ENCODE data around the gene COL13A1.

Gene COL13A1

DNA sequence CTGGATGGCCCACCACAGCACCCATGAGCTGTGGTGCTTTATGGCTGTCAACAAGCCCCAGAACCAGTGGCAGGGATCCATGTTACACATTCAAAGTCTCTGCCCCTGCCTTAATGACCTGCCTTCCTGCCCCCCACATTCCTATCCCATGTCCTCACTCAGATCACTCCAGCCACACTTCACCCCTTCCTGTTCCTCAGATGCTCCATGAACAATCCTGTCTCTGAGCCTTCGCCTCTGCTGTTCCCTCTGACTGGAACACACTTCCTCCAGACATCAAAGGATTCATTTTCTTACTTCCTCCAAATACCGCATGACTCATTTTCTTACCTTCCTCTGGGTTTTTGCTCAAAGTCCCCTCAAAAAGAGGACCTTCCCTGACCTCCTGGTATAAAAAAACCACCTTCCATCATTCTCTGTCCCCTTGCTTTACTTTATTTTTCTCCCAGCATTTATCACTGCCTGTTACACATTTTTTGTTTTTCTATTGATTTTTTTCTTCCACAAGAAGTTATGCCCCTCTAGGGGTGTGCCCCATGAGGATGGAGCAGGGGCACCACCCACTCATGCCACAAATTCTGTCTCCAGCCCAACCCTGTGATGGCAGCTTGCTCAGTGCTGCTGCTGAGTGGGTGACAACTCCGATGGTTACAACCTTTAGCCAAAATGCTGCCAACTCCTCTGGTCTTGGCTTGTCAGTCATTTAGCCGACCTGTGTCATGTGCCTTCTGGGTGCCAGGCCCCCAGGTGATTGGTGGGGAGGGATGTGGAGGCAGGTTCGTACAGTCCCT is 18.2 kb downstream of the COL13A1 start:
- no peaks in the 10 kb centered on the region for H3K36me3 ChIP-seq (ENCODE audit: control insufficient read depth in 2 of 2, insufficient read depth in 2 of 2, low read length in 2 of 2)
- H3K27ac ChIP-seq (ENCODE audit: low read length): no peak overlapping the region
- H3K9me3 ChIP-seq (ENCODE audit: control insufficient read depth in 2 of 2, low read length in 2 of 2): peaks cover 3 to 4% of the 10 kb centered on the region in 2 donors
- no peaks in the 10 kb centered on the region for H3K4me1 ChIP-seq (ENCODE audit: control insufficient read depth, insufficient read depth, low read length)
- H3K27me3 ChIP-seq (ENCODE audit: control insufficient read depth in 1 of 2, insufficient read depth in 2 of 2, low read length in 2 of 2): no peaks in the 10 kb centered on the region
- no peak overlapping the region for H3K4me3 ChIP-seq (ENCODE audit: low read length in 2 of 2)
- H3K9ac ChIP-seq (ENCODE audit: low read length in 2 of 2): no peak overlapping the region

GRCh38 chr10:69820817-69821216 is 19.1 kb downstream of the COL13A1 start:
- H3K4me3 ChIP-seq (ENCODE audit: low read length in 2 of 2): no peak overlapping the region
- H3K27ac ChIP-seq (ENCODE audit: low read length): no peak overlapping the region
- peaks cover 3 to 4% of the 10 kb centered on the region in 2 donors for H3K9me3 ChIP-seq (ENCODE audit: control insufficient read depth in 2 of 2, low read length in 2 of 2)
- H3K4me1 ChIP-seq (ENCODE audit: control insufficient read depth, insufficient read depth, low read length): no peaks in the 10 kb centered on the region
- H3K9ac ChIP-seq (ENCODE audit: low read length in 2 of 2): no peak overlapping the region
- H3K27me3 ChIP-seq (ENCODE audit: control insufficient read depth in 1 of 2, insufficient read depth in 2 of 2, low read length in 2 of 2): no peaks in the 10 kb centered on the region
- no peaks in the 10 kb centered on the region for H3K36me3 ChIP-seq (ENCODE audit: control insufficient read depth in 2 of 2, insufficient read depth in 2 of 2, low read length in 2 of 2)

DNA sequence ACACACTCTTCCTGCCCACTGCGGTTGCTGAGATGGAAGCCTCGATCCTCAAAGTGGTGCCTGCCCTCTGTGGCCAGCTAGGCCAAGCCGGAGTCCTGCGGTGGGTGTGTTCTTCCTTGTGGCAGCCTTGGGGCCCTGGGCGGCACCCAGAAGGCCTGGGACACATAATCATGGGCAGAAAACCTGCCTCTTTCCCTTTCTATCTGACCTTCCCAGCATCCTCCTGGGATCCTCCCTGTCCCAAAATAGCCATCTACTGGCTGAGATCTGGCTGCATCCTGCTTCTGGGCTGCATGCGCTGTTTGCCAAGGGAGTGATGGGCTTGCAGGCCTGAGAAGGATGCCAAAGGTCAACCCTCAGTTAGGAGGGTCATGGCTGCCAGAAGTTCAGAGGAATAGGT is 23.9 kb downstream of the COL13A1 start:
- no peak overlapping the region for H3K4me3 ChIP-seq (ENCODE audit: low read length in 2 of 2)
- H3K36me3 ChIP-seq (ENCODE audit: control insufficient read depth in 2 of 2, insufficient read depth in 2 of 2, low read length in 2 of 2): no peaks in the 10 kb centered on the region
- H3K9ac ChIP-seq (ENCODE audit: low read length in 2 of 2): no peak overlapping the region
- no peaks in the 10 kb centered on the region for H3K4me1 ChIP-seq (ENCODE audit: control insufficient read depth, insufficient read depth, low read length)
- peaks cover 0 to 2% of the 10 kb centered on the region in 2 donors for H3K27me3 ChIP-seq (ENCODE audit: control insufficient read depth in 1 of 2, insufficient read depth in 2 of 2, low read length in 2 of 2)
- H3K27ac ChIP-seq (ENCODE audit: low read length): no peak overlapping the region
- no peaks in the 10 kb centered on the region for H3K9me3 ChIP-seq (ENCODE audit: control insufficient read depth in 2 of 2, low read length in 2 of 2)

DNA sequence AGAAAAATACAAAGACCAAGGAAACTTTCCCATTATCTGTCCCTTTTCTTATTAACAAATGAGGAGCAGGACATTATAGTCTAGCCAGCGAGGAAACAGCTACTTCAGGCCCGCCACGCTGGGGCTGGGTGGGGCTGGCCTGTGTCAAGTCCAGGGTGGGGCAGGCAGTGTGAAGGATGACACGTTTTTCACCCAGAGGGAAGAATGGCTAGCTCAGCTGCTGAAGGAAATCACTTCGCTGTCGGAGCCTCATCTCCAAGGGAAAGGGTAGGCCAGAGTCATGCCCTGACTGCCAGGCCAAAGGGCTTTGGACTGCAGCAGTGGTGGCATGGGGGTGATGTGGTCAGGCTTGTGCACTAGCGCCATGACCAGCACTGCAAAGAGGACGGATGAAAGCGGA is 24.4 kb downstream of the COL13A1 start:
- Histone ChIP-seq H3K27ac (ENCODE audit: low read length) (no peak overlapping the region), H3K9ac (ENCODE audit: low read length in 2 of 2) (no peak overlapping the region), H3K36me3 (ENCODE audit: control insufficient read depth in 2 of 2, insufficient read depth in 2 of 2, low read length in 2 of 2) (no peaks in the 10 kb centered on the region), H3K9me3 (ENCODE audit: control insufficient read depth in 2 of 2, low read length in 2 of 2) (no peaks in the 10 kb centered on the region), H3K4me1 (ENCODE audit: control insufficient read depth, insufficient read depth, low read length) (no peaks in the 10 kb centered on the region), H3K4me3 (ENCODE audit: low read length in 2 of 2) (no peak overlapping the region), H3K27me3 (ENCODE audit: control insufficient read depth in 1 of 2, insufficient read depth in 2 of 2, low read length in 2 of 2) (peaks cover 0 to 2% of the 10 kb centered on the region in 2 donors)

DNA sequence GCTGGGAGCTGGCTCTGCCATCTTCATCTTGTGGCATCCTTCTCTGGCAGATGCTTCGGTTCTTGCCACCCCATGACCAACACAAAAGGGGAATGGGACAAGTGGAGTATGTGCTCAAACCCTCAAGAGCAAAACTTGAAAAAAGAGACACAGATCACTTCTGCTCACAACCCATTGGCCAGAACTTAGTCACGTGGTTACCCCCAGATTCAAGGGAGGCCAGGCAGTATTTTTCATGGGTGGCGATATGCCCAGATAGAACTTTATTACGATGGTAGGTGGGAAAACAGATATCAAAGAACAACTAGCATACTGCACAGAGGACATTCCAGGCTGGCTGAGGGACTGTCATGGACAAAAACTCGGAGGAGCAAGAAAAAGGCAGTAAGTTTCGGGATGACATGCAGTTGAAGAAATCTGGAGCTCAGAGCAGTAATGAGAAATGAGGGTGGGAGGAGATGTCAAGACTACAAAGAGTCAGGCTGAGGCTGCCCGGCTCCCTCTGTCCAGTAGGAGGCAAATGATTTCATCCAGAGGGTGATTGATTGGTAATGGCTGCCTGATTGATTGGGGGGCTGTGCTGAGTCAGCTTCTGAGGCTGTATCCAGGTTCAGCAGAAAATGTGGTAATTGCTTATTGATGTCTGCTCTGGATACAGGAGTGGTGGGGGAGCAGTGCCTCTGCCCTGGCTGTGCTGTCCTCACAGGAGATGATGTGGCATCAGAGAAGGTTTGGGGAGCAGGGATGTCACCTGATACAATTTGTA is 25.3 kb downstream of the COL13A1 start:
- no peaks in the 10 kb centered on the region for H3K36me3 ChIP-seq (ENCODE audit: control insufficient read depth in 2 of 2, insufficient read depth in 2 of 2, low read length in 2 of 2)
- peaks cover 0 to 2% of the 10 kb centered on the region in 2 donors for H3K27me3 ChIP-seq (ENCODE audit: control insufficient read depth in 1 of 2, insufficient read depth in 2 of 2, low read length in 2 of 2)
- no peaks in the 10 kb centered on the region for H3K4me1 ChIP-seq (ENCODE audit: control insufficient read depth, insufficient read depth, low read length)
- H3K9me3 ChIP-seq (ENCODE audit: control insufficient read depth in 2 of 2, low read length in 2 of 2): no peaks in the 10 kb centered on the region
- no peak overlapping the region for H3K27ac ChIP-seq (ENCODE audit: low read length)
- H3K9ac ChIP-seq (ENCODE audit: low read length in 2 of 2): no peak overlapping the region
- H3K4me3 ChIP-seq (ENCODE audit: low read length in 2 of 2): no peak overlapping the region

- Histone ChIP-seq H3K4me3 (ENCODE audit: low read length in 2 of 2) (no peak overlapping the region), H3K9me3 (ENCODE audit: control insufficient read depth in 2 of 2, low read length in 2 of 2) (no peaks in the 10 kb centered on the region), H3K27ac (ENCODE audit: low read length) (no peak overlapping the region), H3K9ac (ENCODE audit: low read length in 2 of 2) (no peak overlapping the region), H3K36me3 (ENCODE audit: control insufficient read depth in 2 of 2, insufficient read depth in 2 of 2, low read length in 2 of 2) (no peaks in the 10 kb centered on the region), H3K4me1 (ENCODE audit: control insufficient read depth, insufficient read depth, low read length) (no peaks in the 10 kb centered on the region), H3K27me3 (ENCODE audit: control insufficient read depth in 1 of 2, insufficient read depth in 2 of 2, low read length in 2 of 2) (peaks cover 2 to 3% of the 10 kb centered on the region in 2 donors)
These were observed 26.6 kb downstream of the COL13A1 start for GRCh38 chr10:69828144-69828870.

- H3K9ac ChIP-seq (ENCODE audit: low read length in 2 of 2): no peak overlapping the region
- no peaks in the 10 kb centered on the region for H3K9me3 ChIP-seq (ENCODE audit: control insufficient read depth in 2 of 2, low read length in 2 of 2)
- H3K27ac ChIP-seq (ENCODE audit: low read length): no peak overlapping the region
- peaks cover 2 to 3% of the 10 kb centered on the region in 2 donors for H3K27me3 ChIP-seq (ENCODE audit: control insufficient read depth in 1 of 2, insufficient read depth in 2 of 2, low read length in 2 of 2)
- no peaks in the 10 kb centered on the region for H3K4me1 ChIP-seq (ENCODE audit: control insufficient read depth, insufficient read depth, low read length)
- no peak overlapping the region for H3K4me3 ChIP-seq (ENCODE audit: low read length in 2 of 2)
- H3K36me3 ChIP-seq (ENCODE audit: control insufficient read depth in 2 of 2, insufficient read depth in 2 of 2, low read length in 2 of 2): no peaks in the 10 kb centered on the region
These were observed 28.1 kb downstream of the COL13A1 start for GRCh38 chr10:69829775-69830174.

GRCh38 chr10:69831231-69831855 is 29.6 kb downstream of the COL13A1 start:
- H3K27ac ChIP-seq (ENCODE audit: low read length): no peak overlapping the region

DNA sequence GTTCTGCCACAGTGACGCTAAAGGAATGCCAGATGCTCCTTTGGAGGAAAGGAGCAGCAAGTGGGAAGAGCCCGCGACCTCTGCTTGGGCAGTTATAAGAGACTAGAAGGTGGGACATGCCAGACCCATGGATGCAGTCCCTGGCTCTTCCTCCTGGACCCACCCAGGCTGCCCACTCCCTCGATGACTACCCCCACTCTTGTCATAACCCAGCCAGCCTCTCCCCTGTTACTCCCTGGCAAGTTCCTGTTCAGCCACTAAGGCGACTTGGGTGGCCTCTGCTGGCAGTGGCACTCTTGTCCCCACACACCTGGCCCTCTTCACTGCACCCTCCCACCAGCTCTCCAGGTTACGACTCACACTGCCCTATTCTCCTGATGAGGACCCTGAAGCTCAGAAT is 33.5 kb downstream of the COL13A1 start:
- Histone ChIP-seq H3K9ac (ENCODE audit: low read length in 2 of 2) (no peak overlapping the region), H3K4me3 (ENCODE audit: low read length in 2 of 2) (no peak overlapping the region), H3K9me3 (ENCODE audit: control insufficient read depth in 2 of 2, low read length in 2 of 2) (no peaks in the 10 kb centered on the region), H3K27me3 (ENCODE audit: control insufficient read depth in 1 of 2, insufficient read depth in 2 of 2, low read length in 2 of 2) (peaks cover 0 to 3% of the 10 kb centered on the region in 2 donors), H3K36me3 (ENCODE audit: control insufficient read depth in 2 of 2, insufficient read depth in 2 of 2, low read length in 2 of 2) (no peaks in the 10 kb centered on the region), H3K4me1 (ENCODE audit: control insufficient read depth, insufficient read depth, low read length) (peaks cover 9% of the 10 kb centered on the region), H3K27ac (ENCODE audit: low read length) (no peak overlapping the region)

More at GRCh38 chr10:69831231-69831855, 29.6 kb downstream of the COL13A1 start:
- peaks cover under 1 to 3% of the 10 kb centered on the region in 2 donors for H3K27me3 ChIP-seq (ENCODE audit: control insufficient read depth in 1 of 2, insufficient read depth in 2 of 2, low read length in 2 of 2)
- H3K9ac ChIP-seq (ENCODE audit: low read length in 2 of 2): no peak overlapping the region
- no peaks in the 10 kb centered on the region for H3K4me1 ChIP-seq (ENCODE audit: control insufficient read depth, insufficient read depth, low read length)
- H3K4me3 ChIP-seq (ENCODE audit: low read length in 2 of 2): no peak overlapping the region
- H3K36me3 ChIP-seq (ENCODE audit: control insufficient read depth in 2 of 2, insufficient read depth in 2 of 2, low read length in 2 of 2): no peaks in the 10 kb centered on the region
- H3K9me3 ChIP-seq (ENCODE audit: control insufficient read depth in 2 of 2, low read length in 2 of 2): no peaks in the 10 kb centered on the region
